H9 (cell line): Measurements from ENCODE around the gene GFM2. TPM values are rescaled to one million over a fixed set of nuclear protein-coding genes. Genes with fewer than 3 reads are reported as not detected.
"Not testable (repeated sequence)": the region's sequence is repeated elsewhere in the genome, so short reads cannot be mapped to it uniquely, and the experiment has no call there.

Experiments
- DNase-seq: peaks from one replicate; pipeline ENCODE4 v3.0.0-alpha.2; 2017
- H2AFZ ChIP-seq: one replicate; pipeline ENCODE4 v1.6.1; 2013; ENCODE audit warnings: mild to moderate bottlenecking, low read length, control low read depth, moderate library complexity
- H2AK5ac ChIP-seq: 2 replicates; pipeline ENCODE4 v1.6.1; 2013; ENCODE audit warnings: low read length, control low read depth, mixed read lengths; ENCODE audit not compliant: insufficient read length
- H2BK120ac ChIP-seq: one replicate; pipeline ENCODE4 v1.6.1; 2013; ENCODE audit warnings: low read depth, mild to moderate bottlenecking, low read length, control low read depth, inconsistent platforms; ENCODE audit not compliant: poor library complexity, severe bottlenecking
- H2BK12ac ChIP-seq: 2 replicates; pipeline ENCODE4 v1.6.1; 2013; ENCODE audit warnings: low read length, control low read depth, mixed read lengths, low read depth; ENCODE audit not compliant: insufficient read length
- H2BK15ac ChIP-seq: 2 replicates; pipeline ENCODE4 v1.6.1; 2013; ENCODE audit warnings: low read depth, low read length, control low read depth
- H2BK20ac ChIP-seq: one replicate; pipeline ENCODE4 v1.6.1; 2013; ENCODE audit warnings: low read depth, mild to moderate bottlenecking, low read length, control low read depth, inconsistent platforms; ENCODE audit not compliant: poor library complexity, severe bottlenecking
- H2BK5ac ChIP-seq: 2 replicates; pipeline ENCODE4 v1.6.1; 2013; ENCODE audit warnings: low read length, control low read depth, mixed read lengths; ENCODE audit not compliant: insufficient read length
- H3K14ac ChIP-seq: 2 replicates; pipeline ENCODE4 v1.6.1; 2013; ENCODE audit warnings: low read length, control low read depth; ENCODE audit not compliant: insufficient read depth
- H3K18ac ChIP-seq: 2 replicates; pipeline ENCODE4 v1.6.1; 2013; ENCODE audit warnings: low read depth, mild to moderate bottlenecking, mixed read lengths, low read length, control low read depth; ENCODE audit not compliant: insufficient read length
- H3K23ac ChIP-seq: 2 replicates; pipeline ENCODE4 v1.6.1; 2013; ENCODE audit warnings: low read length, control low read depth, mixed read lengths, low read depth; ENCODE audit not compliant: insufficient read length
- H3K23me2 ChIP-seq: 2 replicates; pipeline ENCODE4 v1.6.1; 2013; ENCODE audit warnings: low read depth, mild to moderate bottlenecking, mixed read lengths, low read length, control low read depth; ENCODE audit not compliant: insufficient read length, poor library complexity, severe bottlenecking
- H3K27ac ChIP-seq: 2 replicates; pipeline ENCODE4 v1.5.1; 2013; ENCODE audit warnings: low read length, control low read depth, mixed read lengths, low read depth; ENCODE audit not compliant: insufficient read length
- H3K27me3 ChIP-seq: 2 replicates; pipeline ENCODE4 v1.6.1; 2013; ENCODE audit warnings: low read length, control low read depth, inconsistent platforms; ENCODE audit not compliant: insufficient read depth
- H3K4ac ChIP-seq: 2 replicates; pipeline ENCODE4 v1.6.1; 2013; ENCODE audit warnings: low read depth, mild to moderate bottlenecking, control low read depth, inconsistent platforms, low read length, moderate library complexity
- H3K4me1 ChIP-seq: 2 replicates; pipeline ENCODE4 v1.6.1; 2013; ENCODE audit warnings: low read length, control low read depth, inconsistent platforms; ENCODE audit not compliant: insufficient read depth
- H3K4me2 ChIP-seq: 2 replicates; pipeline ENCODE4 v1.6.1; 2013; ENCODE audit warnings: low read length, control low read depth, mixed read lengths; ENCODE audit not compliant: insufficient read length, insufficient read depth
- H3K56ac ChIP-seq: 2 replicates; pipeline ENCODE4 v1.6.1; 2013; ENCODE audit warnings: low read depth, mild to moderate bottlenecking, mixed read lengths, low read length, control low read depth; ENCODE audit not compliant: insufficient read length
- H3K79me1 ChIP-seq: 2 replicates; pipeline ENCODE4 v1.6.1; 2013; ENCODE audit warnings: low read depth, mild to moderate bottlenecking, moderate library complexity, low read length, control low read depth, inconsistent platforms; ENCODE audit not compliant: insufficient read depth, poor library complexity, severe bottlenecking
- H3K79me2 ChIP-seq: 2 replicates; pipeline ENCODE4 v1.6.1; 2013; ENCODE audit warnings: low read length, control low read depth, inconsistent platforms; ENCODE audit not compliant: insufficient read depth
- H3K9ac ChIP-seq: 2 replicates; pipeline ENCODE4 v1.6.1; 2013; ENCODE audit warnings: low read length, control low read depth, mixed read lengths; ENCODE audit not compliant: insufficient read length; ENCODE audit errors: extremely low read depth
- H3K9me3 ChIP-seq: one replicate; pipeline ENCODE4 v1.6.1; 2013; ENCODE audit warnings: low read depth, low read length, inconsistent platforms; ENCODE audit not compliant: control insufficient read depth
- H3T11ph ChIP-seq: one replicate; pipeline ENCODE4 v1.6.1; 2013; ENCODE audit warnings: mild to moderate bottlenecking, low read length, control low read depth, inconsistent platforms
- H4K20me1 ChIP-seq: one replicate; pipeline ENCODE4 v1.6.1; 2013; ENCODE audit not compliant: control insufficient read depth, insufficient read length, insufficient read depth
- H4K5ac ChIP-seq: 2 replicates; pipeline ENCODE4 v1.6.1; 2013; ENCODE audit warnings: low read depth, mild to moderate bottlenecking, mixed read lengths, low read length, control low read depth; ENCODE audit not compliant: insufficient read length
- H4K8ac ChIP-seq: replicated peaks from 2 replicates; pipeline ENCODE4 v1.6.1; 2013; ENCODE audit warnings: low read length, control low read depth, mixed read lengths, low read depth; ENCODE audit not compliant: insufficient read length
- H4K91ac ChIP-seq: 2 replicates; pipeline ENCODE4 v1.6.1; 2013; ENCODE audit warnings: low read depth, mild to moderate bottlenecking, moderate library complexity, mixed read lengths, low read length, control low read depth; ENCODE audit not compliant: insufficient read length
- H3K27ac Mint-ChIP-seq, 3 experiments: 2 replicates in 2 of 3; 3 replicates in 1 of 3; pipeline ENCODE4 v1.8.0; 2020 to 2021; ENCODE audit warnings: mixed read lengths in 3 of 3, mild to moderate bottlenecking in 1 of 3, moderate library complexity in 1 of 3
- H3K27me3 Mint-ChIP-seq: 2 replicates; pipeline ENCODE4 v1.8.0; 2021; ENCODE audit warnings: low read depth, mild to moderate bottlenecking, moderate library complexity, mixed read lengths
- H3K36me3 Mint-ChIP-seq, 3 experiments: 2 replicates in 2 of 3; 3 replicates in 1 of 3; pipeline ENCODE4 v1.8.0; 2020 to 2021; ENCODE audit warnings: low read depth in 3 of 3, mixed read lengths in 3 of 3; ENCODE audit not compliant: insufficient read depth in 1 of 3
- H3K4me1 Mint-ChIP-seq, 2 experiments: 2 replicates each; pipeline ENCODE4 v1.8.0; 2020; ENCODE audit warnings: mixed read lengths in 2 of 2
- H3K4me3 Mint-ChIP-seq, 2 experiments: 2 replicates in 1 of 2; 3 replicates in 1 of 2; pipeline ENCODE4 v1.8.0; 2020 to 2021; ENCODE audit warnings: mild to moderate bottlenecking in 2 of 2, mixed read lengths in 2 of 2, moderate library complexity in 1 of 2
- H3K9me3 Mint-ChIP-seq, 2 experiments: 2 replicates in 1 of 2; 3 replicates in 1 of 2; pipeline ENCODE4 v1.8.0; 2020; ENCODE audit warnings: mild to moderate bottlenecking in 2 of 2, mixed read lengths in 2 of 2, moderate library complexity in 1 of 2
- CTCF ChIP-seq: fragments of 200-600 bp; sonication (generic); conservative IDR thresholded peaks from 3 replicates; pipeline ENCODE4 v1.8.0; 2021; ENCODE audit warnings: antibody characterized with exemption, mild to moderate bottlenecking
- WGBS: extraction: QIAGEN DNeasy Blood & Tissue Kit; methylation state at CpG from one replicate; pipeline ENCODE4 v1.1.7; 2013; ENCODE audit warnings: missing lambda C conversion rate, low lambda C conversion rate, mixed read lengths; ENCODE audit not compliant: insufficient read length; ENCODE audit errors: extremely low coverage; 5-methylcytosine and 5-hydroxymethylcytosine counted together
- total RNA-seq: library from RNA; stranded (reverse); gene quantifications from 2 replicates; pipeline ENCODE4 v1.2.1, GENCODE V29; 2021

Gene GFM2
- total RNA-seq, 1 experiment from 2014 or later, result 30.0 TPM

- Histone ChIP-seq H4K91ac (no peak overlapping the region), H3K23me2 (no peaks in the 10 kb centered on the region), H4K5ac (no peak overlapping the region), H3K9me3 (no peaks in the 10 kb centered on the region), H2AK5ac (no peak overlapping the region), H3K23ac (no peak overlapping the region), H3K79me1 (no peaks in the 10 kb centered on the region), H2AFZ (no peak overlapping the region), H2BK5ac (no peak overlapping the region), H3K79me2 (no peaks in the 10 kb centered on the region), H3K4me2 (no peak overlapping the region), H3K27ac (no peak overlapping the region), H3K4ac (no peak overlapping the region), H4K20me1 (no peaks in the 10 kb centered on the region), H3T11ph (no peak overlapping the region), H3K4me1 (no peaks in the 10 kb centered on the region), H2BK120ac (no peak overlapping the region), H4K8ac (no peak overlapping the region), H2BK20ac (no peak overlapping the region), H2BK12ac (no peak overlapping the region), H3K18ac (no peak overlapping the region), H2BK15ac (no peak overlapping the region), H3K9ac (no peak overlapping the region), H3K14ac (no peak overlapping the region), H3K27me3 (no peaks in the 10 kb centered on the region), H3K56ac (no peak overlapping the region)
- peak overlapping the region in 1 of 3 experiments; percentile 80; a peak in 2 of 7 replicates for H3K27ac Mint-ChIP-seq
- no peaks in the 10 kb centered on the region for H3K4me1 Mint-ChIP-seq
- H3K4me3 Mint-ChIP-seq, result no peak overlapping the region
- TF ChIP-seq CTCF, result no peak
- no peaks in the 10 kb centered on the region for H3K27me3 Mint-ChIP-seq
- DNase-seq, result no peak
- no CpG with 5 or more reads among the region's 21 CpGs for WGBS
- peaks cover 46 to 78% (median 63%) of the 10 kb centered on the region in 3 experiments; a peak in 6 of 7 replicates for H3K36me3 Mint-ChIP-seq
- no peaks in the 10 kb centered on the region; a peak in 1 of 5 replicates for H3K9me3 Mint-ChIP-seq
Observed at GRCh38 chr5:74798977-74799911, 32.3 kb upstream of the GFM2 start.

GRCh38 chr5:74791669-74792068 lies 24.8 kb upstream of the GFM2 start:
- H3K18ac ChIP-seq, H3K4ac ChIP-seq, H3K27ac ChIP-seq, H3K4me1 Mint-ChIP-seq, DNase-seq, H3K23ac ChIP-seq, H3K4me1 ChIP-seq, H2BK120ac ChIP-seq, H3K14ac ChIP-seq, H3K56ac ChIP-seq, H3K79me1 ChIP-seq, H4K20me1 ChIP-seq, H3K4me2 ChIP-seq, H2BK15ac ChIP-seq, H3K9ac ChIP-seq, H3K9me3 ChIP-seq, H3K79me2 ChIP-seq, H2AFZ ChIP-seq, H4K91ac ChIP-seq, H2BK5ac ChIP-seq, H3K27me3 Mint-ChIP-seq, H4K5ac ChIP-seq, H2BK12ac ChIP-seq, H3K9me3 Mint-ChIP-seq, H3T11ph ChIP-seq, H3K27me3 ChIP-seq, H3K27ac Mint-ChIP-seq, H2BK20ac ChIP-seq, H3K23me2 ChIP-seq, H2AK5ac ChIP-seq, H4K8ac ChIP-seq, H3K4me3 Mint-ChIP-seq: not testable (repeated sequence)
- WGBS, result no CpG with 5 or more reads among the region's 3 CpGs
- H3K36me3 Mint-ChIP-seq, result peaks cover 84 to 97% (median 90%) of the 10 kb centered on the region in 3 experiments
